Non-pigmented ciliary epithelial cell (primary cell): ENCODE data around the gene ADARB1.

ENCODE experiments used
- DNase-seq: peaks from one replicate; pipeline ENCODE4 v3.0.0-alpha.2; 2010; ENCODE audit warnings: low read depth

ADARB1 gene

DNA sequence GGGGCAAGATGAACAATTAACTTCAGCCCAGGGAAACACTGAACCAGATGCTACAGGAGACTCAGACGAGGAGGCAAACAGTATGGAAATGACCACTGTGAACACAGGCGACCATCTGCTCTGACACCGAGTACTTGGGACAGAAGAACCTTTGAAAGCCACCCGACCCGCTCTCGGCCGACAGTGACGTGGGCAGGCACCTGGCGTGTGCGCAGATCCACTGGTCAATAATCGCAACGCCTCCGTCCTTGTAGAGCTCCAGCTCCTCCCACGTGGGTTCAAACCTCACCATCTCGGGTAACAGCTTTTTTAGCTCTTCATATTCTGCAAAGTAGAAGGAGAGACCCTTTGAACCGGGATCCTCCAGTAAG is 193.0 kb downstream of the ADARB1 start:
- DNase-seq = no peak

DNA sequence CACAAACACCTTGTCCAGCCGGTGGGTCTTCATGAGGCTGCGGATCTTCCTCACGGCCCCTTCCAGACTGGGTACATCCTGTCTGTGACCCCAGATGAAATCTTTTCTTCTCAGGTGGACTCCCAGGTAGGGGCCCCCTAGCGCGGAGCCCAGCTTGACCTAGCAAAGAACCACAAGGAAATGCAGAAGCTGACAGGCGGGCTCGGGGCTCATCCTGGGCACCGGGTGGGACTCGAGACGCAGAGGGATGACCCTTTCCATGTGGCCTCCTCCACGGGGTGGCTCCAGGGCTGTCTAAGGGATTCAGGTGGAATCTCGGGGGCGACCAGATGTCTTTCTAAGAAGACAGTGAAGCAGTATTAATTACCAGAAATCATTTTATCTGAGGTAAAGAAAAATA is 195.5 kb downstream of the ADARB1 start:
- DNase-seq = no peak

DNA sequence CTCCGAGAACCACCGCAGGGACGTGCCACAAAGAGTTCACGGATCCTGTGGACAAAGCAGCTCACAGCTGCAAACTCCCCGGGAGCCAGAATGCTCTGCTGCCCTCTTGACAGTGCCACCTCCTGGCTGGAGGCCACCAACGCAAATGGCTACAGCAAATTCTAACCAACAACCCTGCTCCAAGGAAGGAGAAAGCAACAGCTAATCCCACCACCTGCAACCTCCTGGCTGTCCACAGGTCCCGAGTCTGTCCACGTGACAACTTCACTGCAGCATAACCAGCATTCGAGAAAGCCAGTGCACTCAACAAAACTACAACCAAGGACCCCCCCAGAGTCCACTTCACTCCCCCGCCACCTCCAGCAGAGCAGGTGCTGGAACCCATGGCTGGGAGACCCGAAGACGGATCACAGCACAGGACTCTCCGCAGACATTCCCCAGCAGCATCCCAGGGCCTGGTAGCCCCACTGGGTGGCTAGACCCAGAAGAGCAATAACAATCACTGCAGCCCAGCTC is 196.0 kb downstream of the ADARB1 start:
- no peak for DNase-seq
